Jurkat, Clone E6-1 (cell line): ENCODE results near the gene TFAP2D.

Experiments
- DNase-seq: peaks from one replicate; pipeline ENCODE4 v3.0.0-alpha.2; 2011; ENCODE audit warnings: low read depth, low spot score
- H3K4me3 ChIP-seq: 2 replicates; pipeline ENCODE4 v1.5.1; 2011; ENCODE audit warnings: mild to moderate bottlenecking, low read length, control low read depth, moderate library complexity

Gene TFAP2D

DNA sequence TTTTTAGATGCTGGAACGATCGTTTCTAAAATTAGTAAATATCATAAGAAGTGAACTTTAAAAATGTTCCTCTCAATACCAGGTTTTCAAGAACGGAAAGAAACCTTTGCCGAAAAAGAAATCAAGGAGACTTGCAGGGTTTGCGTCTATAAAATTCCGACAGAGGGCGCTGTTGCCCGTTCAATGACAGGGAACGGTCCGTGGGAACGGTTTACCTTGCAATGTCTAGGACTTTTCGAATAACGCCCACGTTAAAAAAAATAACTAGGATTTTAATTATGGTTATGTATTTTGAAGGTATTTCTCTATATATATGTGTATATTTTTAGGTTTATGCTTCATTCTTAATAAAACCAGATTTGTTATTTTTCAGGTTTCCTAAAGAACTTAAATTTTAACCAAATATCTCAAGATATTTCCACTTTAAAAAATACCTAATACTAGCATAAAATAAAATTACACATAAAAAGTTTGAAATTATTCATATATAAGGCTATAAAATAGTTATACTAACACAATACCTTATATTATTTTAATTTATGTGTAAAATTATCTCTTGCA is 102.9 kb downstream of the TFAP2D start:
- DNase-seq, result peak; percentile 69
- H3K4me3 ChIP-seq, result peak overlapping the region; percentile 39

DNA sequence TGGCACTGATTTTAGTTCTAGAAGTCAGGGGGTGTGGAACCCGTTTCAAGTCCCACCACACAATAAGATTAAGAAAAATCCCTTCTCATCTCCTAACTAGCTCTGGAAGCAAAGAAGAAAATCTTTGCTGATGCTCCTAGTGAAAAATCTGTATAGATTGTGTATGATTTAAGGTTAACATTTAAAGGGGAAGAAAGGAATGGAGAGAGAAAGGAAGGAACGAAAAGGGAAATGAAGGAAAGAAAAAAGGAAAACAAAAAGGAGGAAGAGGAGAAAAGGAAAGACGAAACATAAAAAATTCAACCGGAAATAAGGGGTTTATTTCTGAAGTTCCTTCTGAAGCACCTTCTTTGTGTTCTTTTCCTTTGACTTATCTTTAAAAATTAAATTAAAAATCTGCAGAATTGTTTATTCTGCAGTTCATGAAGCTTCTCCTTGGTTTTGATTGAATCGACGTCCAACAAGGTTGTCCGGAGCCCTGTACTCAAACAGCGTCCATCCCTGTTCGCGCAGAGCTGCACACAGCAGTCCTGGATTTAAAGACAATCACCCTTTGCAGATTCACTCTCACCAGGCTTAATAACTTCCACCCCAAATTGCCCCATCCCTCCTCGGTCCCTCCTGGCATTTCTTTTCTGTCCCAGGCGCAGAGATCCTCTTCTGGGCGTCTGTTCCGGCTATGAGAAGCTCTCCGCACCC is 103.8 kb downstream of the TFAP2D start:
- H3K4me3 ChIP-seq, result no peak overlapping the region
- no peak for DNase-seq

DNA sequence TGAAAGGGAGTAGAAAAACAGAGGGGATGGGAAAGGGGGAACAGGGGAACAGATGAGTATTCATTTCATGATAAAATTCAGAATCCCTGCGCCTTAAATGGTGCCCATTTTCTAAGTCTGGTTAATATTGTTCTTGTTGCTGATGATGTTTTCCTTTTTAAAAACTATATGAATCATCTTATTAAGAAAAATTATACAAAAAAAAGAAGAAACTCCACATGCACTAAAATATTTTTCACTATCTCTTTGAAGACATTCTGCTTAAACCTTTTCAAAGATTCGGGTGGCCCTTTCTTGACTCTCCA is 104.3 kb downstream of the TFAP2D start:
- DNase-seq, result no peak

GRCh38 chr6:50818020-50818419 is 104.7 kb downstream of the TFAP2D start:
- DNase-seq, result no peak
- H3K4me3 ChIP-seq, result no peak overlapping the region

More for the DNA sequence above, 104.3 kb downstream of the TFAP2D start:
- H3K4me3 ChIP-seq, result no peak overlapping the region

- DNase-seq, result no peak
- no peak within 1 kb of the TSS for H3K4me3 ChIP-seq
Observed at GRCh38 chr6:50818673-50819072, 105.3 kb downstream of the TFAP2D start, which contains the start of gene TFAP2B. TFAP2B (plus strand) TSS chr6:50818871; CDS start chr6:50818892, 21 bp downstream.

DNA sequence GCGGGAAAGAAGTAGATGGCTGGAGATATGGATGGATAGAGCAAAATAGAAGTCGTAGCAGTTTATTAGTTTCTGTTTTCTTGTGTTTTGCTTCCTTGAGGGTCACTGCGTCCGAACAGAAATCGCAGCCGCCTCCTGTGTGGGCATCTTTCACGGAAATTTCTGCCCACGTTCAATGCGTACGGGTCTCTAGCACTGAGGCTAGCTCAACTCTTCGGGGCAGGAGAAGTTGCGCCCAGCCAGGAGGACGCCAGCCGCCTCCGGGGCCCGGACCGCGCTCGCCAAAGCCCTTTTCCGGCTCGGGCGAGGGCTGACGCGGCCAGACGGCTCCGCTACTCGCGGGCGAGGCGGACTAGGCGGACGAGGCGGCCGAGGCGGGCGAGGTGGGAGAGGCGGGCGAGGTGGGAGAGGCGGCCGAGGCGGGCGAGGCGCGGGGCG is 106.2 kb downstream of the TFAP2D start:
- DNase-seq, result no peak
- no peak overlapping the region for H3K4me3 ChIP-seq

DNA sequence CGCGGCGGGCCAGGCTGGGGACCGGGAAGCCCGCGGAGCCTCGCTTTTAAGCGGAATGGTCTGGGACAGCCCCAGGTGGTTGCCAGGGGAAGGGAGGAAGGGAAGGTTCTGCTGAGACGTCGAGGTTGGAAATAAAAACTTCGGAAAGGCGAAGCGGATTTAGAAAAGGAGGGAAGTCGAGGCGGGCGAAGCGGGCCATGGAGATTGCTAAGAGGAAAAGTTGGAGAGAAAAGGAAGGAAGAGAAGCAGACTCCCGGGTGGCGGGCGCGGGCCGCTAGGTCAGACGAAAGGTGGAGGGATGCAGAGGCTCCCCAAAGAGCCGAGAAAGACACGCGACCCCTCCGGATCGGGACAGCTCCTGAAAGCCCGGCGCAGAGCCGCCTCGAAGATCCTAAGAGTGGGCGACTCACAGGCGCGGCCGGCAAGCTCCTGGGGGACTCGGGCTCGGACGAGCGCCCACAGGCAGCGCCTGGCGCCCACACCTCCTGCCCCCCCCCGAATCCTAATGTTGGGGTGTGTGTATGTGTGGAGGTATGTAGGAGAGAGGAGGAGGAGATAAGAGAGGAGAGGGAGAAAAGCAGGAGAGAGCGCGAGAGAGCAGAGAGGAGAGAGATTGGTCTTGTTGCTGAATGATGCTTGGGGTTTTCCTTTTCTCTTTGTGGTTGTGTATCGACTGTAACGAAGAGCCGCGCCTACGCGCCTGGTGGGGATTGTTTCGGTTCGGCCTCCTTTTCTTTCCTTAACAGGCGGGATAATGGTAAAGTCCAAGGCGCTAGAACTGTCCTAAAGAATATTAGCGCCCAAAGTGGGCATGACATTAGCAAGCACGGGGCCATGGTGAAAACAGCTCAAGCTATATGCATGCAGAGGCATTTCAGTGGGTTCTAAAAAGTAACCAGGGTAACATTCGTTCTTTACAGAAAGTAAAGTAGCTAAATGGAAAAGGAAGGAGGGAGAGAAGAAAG is 106.9 kb downstream of the TFAP2D start:
- no peak overlapping the region for H3K4me3 ChIP-seq
- no peak for DNase-seq

DNA sequence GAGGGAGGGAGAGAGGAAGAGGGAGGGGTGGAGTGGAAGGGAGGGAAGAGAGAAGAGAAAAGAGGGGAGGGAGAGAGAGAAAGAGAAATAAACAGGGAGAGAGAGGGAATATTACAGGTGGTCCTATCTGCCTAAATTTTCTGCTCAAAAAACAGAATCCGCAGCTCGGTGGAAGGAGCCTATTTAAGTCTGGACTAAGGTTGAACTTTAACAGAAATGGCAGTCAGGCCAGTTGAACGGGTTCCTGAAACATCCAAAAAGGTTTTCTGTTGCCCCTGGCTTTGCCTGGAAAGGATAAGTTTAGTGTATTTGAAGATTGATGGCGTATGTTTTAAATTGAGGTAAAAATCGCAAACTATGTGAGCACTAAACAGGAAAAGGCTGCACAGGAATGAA is 107.5 kb downstream of the TFAP2D start:
- no peak overlapping the region for H3K4me3 ChIP-seq
- no peak for DNase-seq

DNA sequence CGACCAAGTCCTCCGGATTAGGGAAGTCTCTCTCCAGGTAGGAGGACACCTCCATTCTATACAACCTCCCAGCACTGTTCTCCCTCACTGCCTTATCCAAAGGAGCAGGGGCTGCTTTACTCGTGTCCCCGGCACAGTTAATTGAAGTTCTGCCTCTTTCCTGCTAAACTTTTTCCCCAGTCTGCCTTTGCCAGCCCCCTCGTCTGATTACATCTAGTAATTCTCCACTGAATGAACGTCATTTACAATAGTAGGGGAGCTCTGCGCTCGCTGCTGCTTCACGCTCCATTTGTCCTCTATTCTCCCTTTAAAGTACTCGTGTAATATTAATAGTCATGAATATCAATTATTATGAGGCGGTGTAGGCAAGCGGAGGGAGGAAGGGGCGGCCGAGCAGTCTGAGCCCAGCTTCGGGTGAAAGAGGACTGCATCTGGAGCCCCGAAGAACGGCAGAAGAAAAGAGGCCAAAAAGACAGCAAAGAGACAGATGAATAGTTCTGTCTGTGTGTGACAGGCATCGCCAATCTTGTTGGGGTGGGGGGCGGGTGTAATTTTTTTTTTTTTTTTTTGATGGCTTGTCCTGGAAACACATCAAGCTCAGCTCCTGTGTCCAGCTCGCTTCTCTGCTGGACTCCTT is 108.2 kb downstream of the TFAP2D start:
- DNase-seq, result no peak
- no peak overlapping the region for H3K4me3 ChIP-seq

DNA sequence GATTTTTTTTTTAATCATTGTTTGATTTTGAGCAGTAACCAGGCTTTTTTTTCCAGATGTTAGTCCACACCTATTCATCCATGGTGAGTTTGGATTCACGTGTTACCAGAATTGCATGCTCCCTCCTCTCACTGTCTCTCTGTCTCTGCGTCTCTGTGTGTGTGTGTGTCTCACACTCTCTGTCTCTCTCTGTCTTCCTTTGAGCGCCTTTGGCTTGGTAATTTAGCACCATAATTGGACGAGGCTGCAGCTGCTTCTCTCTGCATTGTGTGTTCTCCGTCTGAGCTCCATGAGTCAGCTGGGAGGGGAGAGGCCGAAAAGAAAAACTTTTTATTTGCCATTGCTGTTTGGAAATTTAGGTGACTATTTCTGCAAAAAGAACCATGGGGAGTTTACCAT is 108.8 kb downstream of the TFAP2D start:
- DNase-seq, result no peak
- no peak overlapping the region for H3K4me3 ChIP-seq
